Sigmoid colon (tissue), 3 donors: ENCODE results near the gene DBN1.

Experiments
- CTCF ChIP-seq, 4 experiments: fragments of 450-650 bp in 3 of 4; fragments of 200-600 bp in 1 of 4; IDR thresholded peaks; one replicate each; pipeline ENCODE4 v1.5.1; 2016 to 2019; ENCODE audit warnings: antibody characterized with exemption in 4 of 4, mild to moderate bottlenecking in 3 of 4, moderate library complexity in 2 of 4
- POLR2A ChIP-seq, 2 donors: fragments of 450-650 bp; IDR thresholded peaks; one replicate each; pipeline ENCODE4 v1.6.1; 2016; ENCODE audit warnings: antibody characterized with exemption in 2 of 2, mild to moderate bottlenecking in 2 of 2, moderate library complexity in 2 of 2

DNA sequence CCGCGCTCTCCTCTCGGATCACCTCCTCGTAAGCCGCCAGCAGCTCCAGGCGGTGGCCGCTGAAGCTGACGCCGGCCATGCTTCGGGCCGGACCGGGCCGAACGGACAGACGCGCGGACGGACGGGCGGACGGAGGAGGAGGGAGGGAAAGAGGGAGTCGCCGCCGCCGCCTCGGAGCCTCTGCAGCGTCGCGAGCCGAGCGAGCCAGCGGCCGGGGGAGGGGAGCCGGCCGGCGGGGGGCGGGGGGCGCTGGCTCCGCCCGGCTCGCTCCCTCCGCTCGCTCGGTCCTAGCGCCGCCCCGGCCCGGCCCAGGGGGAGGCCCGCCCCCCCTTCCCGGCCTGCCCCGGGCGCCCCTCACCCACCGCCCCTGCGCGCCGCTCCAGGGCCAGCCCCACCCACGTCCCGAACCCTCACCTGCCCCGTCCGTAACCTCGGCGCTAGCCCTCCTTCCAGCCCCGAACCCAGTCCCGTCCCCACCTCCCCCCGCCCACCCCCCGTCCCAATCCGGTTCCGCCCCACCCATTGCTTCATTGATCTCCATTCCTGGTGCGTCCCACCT lies at the start of gene DBN1:
- TF ChIP-seq CTCF (IDR thresholded peaks at IDR 0.05) (no peak), POLR2A (IDR thresholded peaks at IDR 0.05) (no peak)
